A673 (cell line): Measurements from ENCODE around the gene CCDC83. TPM values are rescaled to one million over a fixed set of nuclear protein-coding genes. Genes with fewer than 3 reads are reported as not detected.

Experiments used
- BruUV-seq: library from RNA; stranded (reverse); fragments of 400-500 nt; replicated peaks from 2 replicates; lab custom pipeline; 2021; lab: Mats Ljungman, UMichigan
- CTCF ChIA-PET: fragments of 300-600 bp; sonication (Branson Sonifier 250); formaldehyde crosslinking; loops from one replicate; lab custom pipeline; 2022; ENCODE audit warnings: antibody characterized with exemption; lab: Charles Lee
- POLR2A ChIA-PET: fragments of 300-600 bp; sonication (Branson Sonifier 250); formaldehyde crosslinking; loops from one replicate; lab custom pipeline; 2022; ENCODE audit warnings: antibody characterized with exemption; ENCODE audit not compliant: low non-redundant PET; lab: Charles Lee
- DNase-seq: peaks from one replicate; pipeline ENCODE4 v3.0.0-alpha.2; 2015; ENCODE audit warnings: low spot score
- H3K27ac ChIP-seq: fragments of 200-600 bp; sonication (generic); 2 replicates; pipeline ENCODE4 v1.5.1; 2016; ENCODE audit warnings: mixed run types, low read depth, mild to moderate bottlenecking, mixed read lengths, antibody characterized with exemption, low read length; ENCODE audit not compliant: poor library complexity, severe bottlenecking
- H3K27me3 ChIP-seq: fragments of 200-600 bp; sonication (generic); replicated peaks from 2 replicates; pipeline ENCODE4 v1.6.1; 2017; ENCODE audit warnings: mixed run types, low read depth, mild to moderate bottlenecking, mixed read lengths, antibody characterized with exemption, low read length; ENCODE audit not compliant: insufficient read depth, poor library complexity
- H3K36me3 ChIP-seq: fragments of 200-600 bp; sonication (generic); 2 replicates; pipeline ENCODE4 v1.6.1; 2016; ENCODE audit warnings: mixed run types, mild to moderate bottlenecking, mixed read lengths, antibody characterized with exemption, low read length; ENCODE audit not compliant: insufficient read depth, poor library complexity, severe bottlenecking
- H3K4me1 ChIP-seq: fragments of 200-600 bp; sonication (generic); 2 replicates; pipeline ENCODE4 v1.6.1; 2017; ENCODE audit warnings: mixed run types, mild to moderate bottlenecking, mixed read lengths, antibody characterized with exemption, low read length; ENCODE audit not compliant: insufficient read depth, poor library complexity, severe bottlenecking
- H3K4me3 ChIP-seq: fragments of 200-600 bp; sonication (generic); 2 replicates; pipeline ENCODE4 v1.5.1; 2016; ENCODE audit warnings: low read depth, mixed run types, mild to moderate bottlenecking, mixed read lengths, low read length; ENCODE audit not compliant: poor library complexity, severe bottlenecking
- H3K9me3 ChIP-seq: fragments of 200-600 bp; sonication (generic); 2 replicates; pipeline ENCODE4 v1.6.1; 2016; ENCODE audit warnings: mixed run types, low read depth, mild to moderate bottlenecking, mixed read lengths, antibody characterized with exemption, low read length; ENCODE audit not compliant: poor library complexity, severe bottlenecking
- CTCF ChIP-seq: fragments of 300-800, 200-600 bp; sonication (generic); conservative IDR thresholded peaks from 2 replicates; pipeline ENCODE4 v1.5.1; 2017; ENCODE audit warnings: low read depth, mild to moderate bottlenecking, antibody characterized with exemption, low read length, moderate library complexity, mixed read lengths
- EZH2 ChIP-seq: fragments of 200-600 bp; sonication (generic); IDR thresholded peaks from 2 replicates; pipeline ENCODE4 v1.6.1; 2017; ENCODE audit warnings: borderline replicate concordance, low read depth, mild to moderate bottlenecking, mixed read lengths, antibody characterized with exemption, low read length; ENCODE audit not compliant: poor library complexity, severe bottlenecking
- intact Hi-C: fragments of 100-400 bp; cut with micrococcal nuclease; formaldehyde crosslinking; loops from one replicate; pipeline ENCODE4 v1.10.0; 2022; ENCODE audit not compliant: unreplicated experiment
- total RNA-seq: library from RNA; stranded (reverse); gene quantifications from 2 replicates; pipeline ENCODE4 v1.2.3, GENCODE V29; 2021

The CCDC83 gene
- total RNA-seq, 1 experiment from 2014 or later, result not detected

GRCh38 chr11:85953491-85954143, 98.4 kb downstream of the CCDC83 start:
- TF ChIP-seq CTCF, result no peak
- TF ChIP-seq EZH2, result no peak
- no TSS peak for BruUV-seq
- H3K36me3 ChIP-seq, result peaks cover 10% of the 10 kb centered on the region
- POLR2A ChIA-PET, result no interaction called here
- H3K9me3 ChIP-seq, result peaks cover 6% of the 10 kb centered on the region
- no peak overlapping the region for H3K4me3 ChIP-seq
- no peaks in the 10 kb centered on the region for H3K4me1 ChIP-seq
- intact Hi-C loops, result no loop called here
- H3K27ac ChIP-seq, result no peak overlapping the region
- CTCF ChIA-PET, result no interaction called here
- no peak for DNase-seq
- no peaks in the 10 kb centered on the region for H3K27me3 ChIP-seq

GRCh38 chr11:85955531-85955930, 100.3 kb downstream of the CCDC83 start:
- DNase-seq, result no peak

GRCh38 chr11:85960678-85961077, 105.5 kb downstream of the CCDC83 start:
- intact Hi-C loops, result no loop called here
- TF ChIP-seq EZH2, result no peak
- TF ChIP-seq CTCF, result no peak
- no peak overlapping the region for H3K27ac ChIP-seq
- no peak for DNase-seq
- peaks cover 8% of the 10 kb centered on the region for H3K4me1 ChIP-seq
- H3K27me3 ChIP-seq, result no peaks in the 10 kb centered on the region
- BruUV-seq, result no TSS peak
- no peaks in the 10 kb centered on the region for H3K9me3 ChIP-seq
- peaks cover 14% of the 10 kb centered on the region for H3K36me3 ChIP-seq
- ChIA-PET POLR2A (no interaction called here), CTCF (no interaction called here)
- no peak overlapping the region for H3K4me3 ChIP-seq

More at GRCh38 chr11:85955531-85955930, 100.3 kb downstream of the CCDC83 start:
- TF ChIP-seq EZH2 (no peak), CTCF (no peak)
- CTCF ChIA-PET, result no interaction called here
- Histone ChIP-seq H3K27ac (no peak overlapping the region), H3K9me3 (peaks cover 6% of the 10 kb centered on the region), H3K4me1 (no peaks in the 10 kb centered on the region), H3K36me3 (peaks cover 14% of the 10 kb centered on the region), H3K27me3 (no peaks in the 10 kb centered on the region), H3K4me3 (no peak overlapping the region)
- intact Hi-C loops, result no loop called here
- POLR2A ChIA-PET, result no interaction called here
- BruUV-seq, result no TSS peak
